OCI-M2 (cell line): Measurements from ENCODE around the gene PSMD12.
"Not testable (repeated sequence)": the region's sequence is repeated elsewhere in the genome, so short reads cannot be mapped to it uniquely, and the experiment has no call there.

ENCODE experiments used
- DNase-seq: peaks from one replicate; lab custom pipeline; 2025; ENCODE audit not compliant: unreplicated experiment; lab: John Stamatoyannopoulos, UW

Gene PSMD12

GRCh38 chr17:67315865-67316264 is 50.5 kb downstream of the PSMD12 start:
- no peak for DNase-seq

- no peak for DNase-seq
Observed at GRCh38 chr17:67312265-67312664, 54.1 kb downstream of the PSMD12 start.

- no peak for DNase-seq
Observed at GRCh38 chr17:67311575-67311974, 54.8 kb downstream of the PSMD12 start.

GRCh38 chr17:67310406-67310805 is 56.0 kb downstream of the PSMD12 start:
- no peak for DNase-seq

GRCh38 chr17:67305446-67306235 is 60.7 kb downstream of the PSMD12 start:
- DNase-seq: not testable (repeated sequence)

- DNase-seq: no peak
Observed at GRCh38 chr17:67297454-67297960, 68.9 kb downstream of the PSMD12 start.

GRCh38 chr17:67294451-67295199 is 71.8 kb downstream of the PSMD12 start:
- no peak for DNase-seq

GRCh38 chr17:67293251-67294203 is 72.8 kb downstream of the PSMD12 start:
- DNase-seq: no peak

- no peak for DNase-seq
Observed at GRCh38 chr17:67290711-67291291, 75.6 kb downstream of the PSMD12 start.

- no peak for DNase-seq
Observed at GRCh38 chr17:67290244-67290643, 76.1 kb downstream of the PSMD12 start.

- DNase-seq: no peak
Observed at GRCh38 chr17:67289181-67289876, 77.0 kb downstream of the PSMD12 start.
